Measurements from ENCODE around the gene RNF215.
A peak's percentile ranks its signal among the peaks of the same experiment; 100 is the strongest.
"Not testable (repeated sequence)": the region's sequence is repeated elsewhere in the genome, so short reads cannot be mapped to it uniquely, and the experiment has no call there.

Gene RNF215

DNA sequence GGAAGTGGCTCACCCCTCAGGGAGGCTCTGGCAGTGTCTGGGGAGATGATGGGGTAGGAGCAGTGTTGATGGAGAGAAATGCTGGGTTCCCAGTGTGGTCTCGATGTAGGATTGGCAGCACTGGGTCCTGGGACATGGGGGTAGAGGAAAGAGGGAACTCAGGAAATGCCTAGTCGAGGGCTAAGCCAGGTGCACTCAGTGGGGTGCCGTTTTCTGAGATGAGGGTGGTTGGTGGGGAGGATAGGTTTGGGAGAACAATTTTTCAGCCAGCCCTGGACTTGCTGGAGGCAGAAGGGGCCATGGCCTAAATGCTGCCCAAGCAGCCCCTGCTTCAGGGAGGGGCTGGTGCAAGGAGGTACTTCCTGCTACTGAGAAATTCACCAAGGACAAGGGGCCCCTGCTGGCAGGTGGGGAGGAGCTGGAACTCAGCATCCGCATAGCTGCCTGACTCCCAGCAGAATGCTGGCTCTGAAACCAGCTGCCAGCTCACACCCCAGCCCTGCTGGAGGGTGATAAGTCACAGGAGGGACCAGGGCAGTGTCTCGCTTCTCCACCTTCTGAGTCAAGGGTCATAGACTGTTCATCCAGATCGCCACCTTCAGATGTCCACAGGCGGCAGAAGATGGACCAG, 24.4 kb downstream of the RNF215 start:
- DNase-seq (ENCODE audit: low spot score), result no peak

DNA sequence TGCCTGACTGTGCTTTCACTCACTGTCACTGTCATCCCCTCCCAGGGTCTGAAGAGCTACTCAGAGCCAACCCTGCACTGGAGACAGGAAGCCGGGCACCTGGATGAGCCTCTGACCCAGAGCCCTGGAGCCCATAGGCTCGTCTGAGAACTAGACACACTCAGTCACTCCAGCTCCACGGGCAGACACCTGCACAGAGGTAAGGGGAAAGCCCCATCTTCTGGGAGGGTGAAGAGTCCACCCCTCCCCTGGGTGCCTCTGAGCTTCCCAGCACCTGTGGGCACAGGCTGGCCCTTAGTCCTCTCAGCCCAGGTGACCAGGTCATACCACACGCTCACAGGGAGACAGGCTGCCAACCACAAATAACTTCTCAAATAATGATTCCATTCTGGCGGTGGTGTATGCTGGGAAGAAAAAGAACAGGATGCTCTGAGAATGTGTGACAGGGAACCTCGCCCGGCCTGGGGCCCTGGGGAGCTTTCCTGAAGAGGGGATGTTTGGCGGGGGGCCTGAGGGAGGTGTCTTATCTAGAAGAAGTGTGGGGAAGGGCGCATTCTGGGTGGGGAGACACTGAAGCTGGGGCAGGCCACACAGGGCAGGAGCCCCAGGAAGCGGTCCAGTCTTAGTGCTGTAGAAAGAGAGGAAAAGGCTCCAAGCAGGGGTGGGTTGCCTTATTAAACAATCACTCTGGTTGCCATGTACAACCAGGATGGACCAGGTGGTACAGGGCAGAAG, 25.1 kb downstream of the RNF215 start:
- DNase-seq (ENCODE audit: low spot score), result no peak

- no peak for DNase-seq (ENCODE audit: low spot score)
These were observed 28.7 kb downstream of the RNF215 start for GRCh38 chr22:30358541-30358940.

DNA sequence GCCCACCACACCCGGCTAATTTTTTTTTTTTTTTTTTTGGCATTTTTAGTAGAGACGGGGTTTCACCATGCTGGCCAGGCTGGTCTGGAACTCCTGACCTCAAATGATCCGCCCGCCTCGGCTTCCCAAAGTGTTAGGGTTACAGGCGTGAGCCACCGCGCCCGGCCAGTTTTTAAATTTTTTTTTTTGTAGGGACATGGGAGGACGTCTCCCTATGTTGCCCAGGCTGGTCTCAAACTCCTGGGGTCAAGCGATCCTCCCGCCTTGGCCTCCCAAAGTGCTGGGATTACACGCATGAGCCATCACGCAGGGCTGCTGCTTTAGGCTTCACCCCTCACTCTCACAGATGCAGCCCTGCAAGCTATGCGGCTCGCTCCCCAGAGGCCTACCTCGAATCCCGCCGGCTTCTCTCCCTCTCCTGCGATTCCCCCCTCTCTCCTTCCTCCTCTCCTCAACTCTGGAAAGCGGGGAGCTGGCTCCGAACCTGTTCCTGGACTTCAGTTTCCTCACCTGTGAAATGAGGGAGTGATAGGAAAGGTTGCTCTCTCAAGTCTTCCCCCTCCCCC, 29.5 kb downstream of the RNF215 start:
- DNase-seq (ENCODE audit: low spot score), result no peak

DNA sequence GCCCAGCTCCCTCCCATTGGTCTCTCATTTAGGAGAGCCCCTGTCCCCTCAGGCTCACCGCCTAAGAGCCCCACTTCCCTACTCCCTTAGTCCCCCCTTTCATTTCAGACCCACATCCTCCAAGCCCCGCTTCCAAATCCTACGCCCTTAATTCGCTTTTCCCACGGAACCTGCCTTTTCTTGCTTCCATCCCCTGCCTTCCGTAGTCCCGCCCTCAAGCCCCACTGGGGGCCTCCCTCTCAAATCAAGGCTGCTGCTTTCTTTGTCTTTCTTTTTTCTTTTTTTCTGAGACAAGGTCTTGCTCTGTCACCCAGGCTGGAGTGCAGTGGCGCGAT, 30.0 kb downstream of the RNF215 start:
- no peak for DNase-seq (ENCODE audit: low spot score)

GRCh38 chr22:30356449-30357235, 30.6 kb downstream of the RNF215 start, which contains the start of the genes CCDC157 and SF3A1:
TSS of gene CCDC157 (plus strand) at chr22:30357007. CDS start at chr22:30366001, 8,994 bp downstream.
TSS of gene SF3A1 (minus strand) at chr22:30356894. CDS start at chr22:30356792, 102 bp downstream.
- DNase-seq (ENCODE audit: low spot score), result peak; percentile 81

DNA sequence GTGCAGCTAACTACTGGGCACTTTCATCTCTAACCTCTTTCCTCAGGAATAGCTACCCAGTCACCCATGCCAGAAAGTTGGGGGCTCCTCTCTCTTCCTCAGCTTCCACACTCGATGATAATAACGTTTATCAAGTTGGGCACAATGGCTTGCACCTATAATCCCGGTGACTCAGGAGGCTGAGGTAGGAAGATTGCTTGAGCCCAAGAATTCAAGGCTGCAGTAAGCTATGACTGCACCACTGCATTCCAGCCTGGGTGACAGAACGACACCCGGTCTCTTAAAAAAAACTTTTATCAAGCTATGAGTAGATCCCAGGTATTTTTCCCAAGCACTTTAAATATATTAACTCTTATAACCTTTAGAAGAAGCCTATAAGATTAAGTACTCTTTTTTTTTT, 32.6 kb downstream of the RNF215 start:
- no peak for DNase-seq (ENCODE audit: low spot score)

DNA sequence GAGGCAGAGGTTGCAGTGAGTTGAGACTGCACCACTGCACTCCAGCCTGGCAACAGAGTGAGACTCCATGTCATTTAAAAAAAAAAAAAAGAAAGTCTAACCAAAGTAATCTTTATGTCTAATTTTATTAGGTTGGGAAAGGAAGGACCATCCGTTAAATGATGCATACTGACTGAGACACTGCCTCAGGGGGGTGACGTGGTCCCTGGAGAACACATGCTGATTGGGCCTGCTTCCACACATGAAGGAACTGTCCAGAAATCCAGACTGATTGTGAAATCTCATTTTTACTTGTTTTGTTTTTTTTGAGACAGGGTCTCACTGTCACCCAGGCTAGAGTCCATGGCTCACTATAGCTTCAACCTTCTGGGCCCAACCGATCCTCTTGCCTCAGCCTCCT, 36.0 kb downstream of the RNF215 start:
- no peak for DNase-seq (ENCODE audit: low spot score)

- no peak for DNase-seq (ENCODE audit: low spot score)
These were observed 38.4 kb downstream of the RNF215 start for GRCh38 chr22:30348809-30349208.

DNA sequence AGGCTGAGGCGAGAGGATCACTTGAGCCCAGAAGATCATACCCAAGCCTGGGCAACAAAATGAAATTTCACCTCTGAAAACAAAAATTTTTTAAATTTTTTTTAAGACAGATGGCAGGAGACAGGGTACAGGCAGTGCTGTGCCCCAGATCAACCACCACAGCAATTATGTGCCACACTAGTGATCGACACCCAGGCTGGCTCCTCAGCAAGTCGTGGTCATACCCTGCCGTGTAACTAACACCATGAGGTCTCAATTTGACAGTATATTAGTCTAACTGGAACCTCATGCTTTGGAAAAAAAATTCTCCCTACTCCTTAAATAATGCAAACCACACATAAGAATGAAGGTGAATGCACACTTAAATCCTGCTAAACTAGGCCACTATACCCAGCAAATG, 38.8 kb downstream of the RNF215 start:
- no peak for DNase-seq (ENCODE audit: low spot score)

GRCh38 chr22:30347255-30347892, 39.8 kb downstream of the RNF215 start:
- DNase-seq (ENCODE audit: low spot score), result no peak

DNA sequence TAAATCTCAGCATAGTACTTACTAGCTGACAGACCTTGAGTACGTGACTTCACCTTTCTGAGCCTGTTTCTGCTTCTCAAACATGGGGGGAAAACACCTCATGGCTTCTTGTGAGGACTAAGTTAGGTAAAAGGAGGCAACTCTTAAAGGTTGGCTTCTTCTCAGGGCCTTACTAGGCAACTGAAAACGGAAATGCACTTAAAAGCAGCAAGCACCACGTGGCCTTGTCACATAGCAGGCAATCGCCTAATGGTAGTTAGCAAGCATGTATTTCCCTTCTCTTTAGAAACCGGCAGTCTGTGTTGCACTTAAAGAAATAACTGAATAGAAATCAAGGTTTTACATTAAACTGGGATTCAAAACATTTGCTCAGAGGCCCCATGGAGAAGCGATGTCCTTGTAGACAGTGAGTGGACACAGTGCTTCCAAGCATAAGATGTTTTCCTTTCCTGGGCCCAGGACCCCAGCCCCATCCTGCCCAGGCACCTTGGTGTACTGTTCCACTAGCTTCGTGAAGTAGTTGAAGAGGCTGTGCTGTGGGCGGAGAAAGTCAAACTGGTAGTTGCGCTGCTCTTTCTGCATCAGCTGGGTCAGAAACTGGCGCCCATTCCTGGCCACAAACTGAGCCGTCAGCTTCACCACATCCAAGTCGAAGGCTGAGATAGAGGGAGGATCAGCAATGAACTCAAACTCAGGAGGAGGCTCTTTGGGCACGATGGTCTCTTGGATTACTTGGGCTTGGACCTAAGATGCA, 42.6 kb downstream of the RNF215 start:
- DNase-seq (ENCODE audit: low spot score), result no peak

DNA sequence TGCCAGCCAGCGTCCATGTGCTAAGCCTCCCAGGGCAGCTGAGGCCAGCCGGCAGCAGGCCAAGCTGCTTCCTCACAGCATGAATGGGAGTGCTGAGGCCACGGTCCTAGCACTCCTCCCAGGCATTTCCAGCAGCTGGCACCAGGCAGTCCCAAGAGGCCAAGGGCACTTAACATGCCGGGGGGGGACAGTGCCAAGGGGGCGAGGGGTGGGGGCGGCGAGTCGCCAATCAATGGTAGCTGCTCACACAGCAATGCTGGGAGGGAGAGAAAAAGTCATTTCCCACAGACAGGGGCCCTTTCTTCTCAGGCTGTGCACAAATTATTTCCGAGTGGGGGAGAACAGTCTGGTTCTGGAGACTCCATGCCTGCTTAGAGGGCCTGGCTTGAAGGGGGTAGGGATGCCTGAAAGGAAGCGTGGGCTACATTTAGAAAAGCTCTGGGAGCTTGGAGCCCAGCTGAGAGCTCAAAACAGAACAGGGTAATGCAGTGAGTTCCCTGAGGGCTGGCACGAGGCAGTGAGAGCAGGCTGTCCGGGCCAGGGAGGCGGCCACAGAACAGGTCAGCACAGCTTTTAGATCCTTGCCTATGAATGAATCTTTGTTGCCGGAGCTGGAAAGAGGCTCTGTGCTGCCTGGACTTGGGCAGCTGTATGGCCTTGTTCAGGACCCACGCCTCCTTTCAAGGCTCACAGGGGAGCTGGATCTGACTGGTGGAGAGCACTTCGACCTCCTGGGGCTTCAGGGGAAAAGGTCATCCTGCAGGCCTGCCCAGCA, 46.1 kb downstream of the RNF215 start:
- no peak for DNase-seq (ENCODE audit: low spot score)

DNA sequence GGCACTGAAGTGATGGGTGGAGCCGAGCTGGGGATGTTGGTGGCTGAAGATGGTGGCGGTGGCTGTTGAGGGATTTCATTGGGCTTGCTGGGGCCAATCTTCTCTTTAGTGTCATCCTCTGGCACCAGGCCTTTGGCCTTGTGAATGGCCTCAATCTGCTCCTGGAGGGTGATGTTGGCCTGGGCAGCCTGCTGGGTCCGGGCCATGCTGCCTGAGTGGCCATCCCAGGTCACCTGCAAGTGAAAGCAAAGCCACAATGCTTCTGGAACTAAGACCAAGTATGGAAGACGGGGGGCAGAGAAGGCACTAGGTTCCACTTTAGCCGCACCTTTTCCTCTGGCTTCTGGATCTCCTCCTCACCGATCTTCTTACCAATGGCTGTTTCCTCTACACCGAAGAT, 48.4 kb downstream of the RNF215 start:
- no peak for DNase-seq (ENCODE audit: low spot score)

DNA sequence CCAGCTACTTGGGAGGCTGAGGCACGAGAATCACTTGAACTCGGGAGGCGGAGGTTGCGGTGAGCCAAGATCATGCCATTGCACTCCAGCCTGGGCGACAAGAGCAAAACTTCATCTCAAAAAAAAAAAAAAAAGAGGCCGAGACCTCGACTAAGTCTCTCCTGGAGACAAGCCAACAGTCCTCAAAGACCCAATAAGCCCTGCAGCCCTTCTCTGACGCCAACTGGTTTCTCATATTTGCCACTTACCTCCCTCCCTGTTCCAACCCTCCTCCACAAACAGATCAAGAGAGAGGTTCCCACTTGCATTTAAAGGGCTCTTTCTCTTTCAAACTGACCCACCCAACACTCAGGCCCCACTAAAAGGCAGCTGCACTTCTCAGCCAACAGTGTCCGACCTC, 48.9 kb downstream of the RNF215 start:
- DNase-seq (ENCODE audit: low spot score), result not testable (repeated sequence)

- DNase-seq (ENCODE audit: low spot score), result no peak
These were observed 49.8 kb downstream of the RNF215 start for GRCh38 chr22:30337461-30337778.

DNA sequence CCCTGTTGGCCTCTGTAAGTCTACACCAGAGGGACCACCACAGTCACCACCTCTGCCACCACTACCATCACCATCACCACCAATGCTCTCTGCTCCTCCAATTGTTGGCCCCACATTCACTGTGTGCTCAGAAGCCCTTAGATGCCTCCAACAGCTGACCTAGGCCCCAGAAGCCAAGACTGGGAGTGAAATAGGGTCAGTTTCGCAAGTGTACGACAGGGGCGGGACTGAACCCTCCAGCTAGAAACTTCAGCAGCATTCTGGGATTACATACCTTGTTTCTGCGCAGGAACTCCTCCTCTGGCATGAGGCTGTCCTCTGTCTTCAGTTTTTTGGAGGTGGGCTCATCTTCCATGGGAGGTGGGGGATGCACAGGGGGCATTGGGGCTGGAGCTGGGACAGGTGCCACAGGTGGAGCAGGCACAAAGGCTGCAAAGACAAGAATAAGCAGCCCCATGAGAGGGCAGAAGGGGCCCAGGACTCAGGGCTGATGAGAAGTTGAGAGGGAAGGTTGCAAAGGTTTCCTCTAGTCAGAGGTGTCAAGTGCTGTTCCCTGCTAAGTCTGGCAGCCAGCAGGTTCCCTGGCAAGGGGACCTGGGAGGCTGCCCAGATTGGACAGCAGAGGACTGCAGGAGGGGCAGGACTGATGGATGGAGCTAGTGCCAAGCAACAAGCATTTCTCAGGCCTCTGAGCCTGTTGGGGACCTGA, 50.3 kb downstream of the RNF215 start:
- no peak for DNase-seq (ENCODE audit: low spot score)

DNA sequence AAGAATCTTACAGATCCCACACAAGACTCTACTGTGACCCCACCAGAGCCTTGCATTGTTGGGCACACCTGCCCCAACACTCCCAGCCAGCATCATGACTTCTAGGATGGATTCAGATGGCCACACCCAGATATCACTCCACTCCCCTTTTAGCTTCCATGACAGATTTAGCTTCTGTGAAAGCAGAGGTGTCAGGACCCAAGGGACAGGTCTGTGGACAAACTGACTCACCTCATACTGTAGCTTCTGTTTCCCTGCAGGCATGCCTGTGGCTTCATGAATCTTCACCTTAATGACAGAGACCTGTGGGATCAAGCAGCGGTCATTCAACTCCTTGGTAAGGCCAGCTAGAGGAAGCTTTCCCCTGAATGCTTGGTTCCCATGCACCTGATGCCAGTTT, 52.0 kb downstream of the RNF215 start:
- no peak for DNase-seq (ENCODE audit: low spot score)

DNA sequence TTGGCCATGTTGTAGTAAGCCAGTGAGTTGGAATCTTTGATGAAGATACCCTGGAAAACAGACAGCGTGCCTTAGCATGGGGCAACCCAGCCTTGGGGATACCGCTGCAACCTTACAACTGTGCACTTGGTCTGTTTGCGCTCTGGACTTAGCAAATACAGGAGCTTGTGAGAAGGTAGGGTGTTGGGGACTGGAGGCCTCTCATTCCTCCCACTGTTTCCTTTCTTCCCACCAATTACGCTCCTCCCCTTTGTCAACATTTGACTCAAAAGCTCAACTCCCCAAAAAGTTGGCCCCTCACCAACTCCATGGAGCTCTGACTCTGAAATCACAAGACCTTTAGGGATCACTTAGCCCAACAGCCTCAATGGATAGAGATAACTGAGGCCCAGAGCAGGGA, 52.6 kb downstream of the RNF215 start:
- no peak for DNase-seq (ENCODE audit: low spot score)

GRCh38 chr22:30333707-30334087, 53.5 kb downstream of the RNF215 start:
- DNase-seq (ENCODE audit: low spot score), result no peak
